HG03064 (cell line): ENCODE results near the gene DYNC1LI2.

ENCODE experiments used
- ATAC-seq: cut with Tn5 transposase; IDR thresholded peaks from one replicate; pipeline ENCODE4 v1.9.1; 2021; ENCODE audit warnings: low read depth; ENCODE audit not compliant: unreplicated experiment

DYNC1LI2 gene

GRCh38 chr16:66740533-66740932 is 10.9 kb downstream of the DYNC1LI2 start:
- ATAC-seq, result no peak

- ATAC-seq, result no peak
These were observed 11.4 kb downstream of the DYNC1LI2 start for GRCh38 chr16:66740010-66740409.

- no peak for ATAC-seq
These were observed 15.5 kb downstream of the DYNC1LI2 start for GRCh38 chr16:66735891-66736290.

GRCh38 chr16:66731101-66731500 is 20.3 kb downstream of the DYNC1LI2 start:
- no peak for ATAC-seq

GRCh38 chr16:66728804-66729203 is 22.6 kb downstream of the DYNC1LI2 start:
- ATAC-seq, result no peak

- ATAC-seq, result no peak
These were observed 23.2 kb downstream of the DYNC1LI2 start for GRCh38 chr16:66728117-66728787.

GRCh38 chr16:66720766-66721165 is 30.6 kb downstream of the DYNC1LI2 start:
- ATAC-seq, result no peak

GRCh38 chr16:66719246-66719645 is 32.2 kb downstream of the DYNC1LI2 start:
- ATAC-seq, result no peak

- ATAC-seq, result no peak
These were observed 33.6 kb downstream of the DYNC1LI2 start for GRCh38 chr16:66717776-66718175.

- ATAC-seq, result no peak
These were observed 34.2 kb downstream of the DYNC1LI2 start for GRCh38 chr16:66717112-66717675.

GRCh38 chr16:66714654-66715307 is 36.6 kb downstream of the DYNC1LI2 start:
- ATAC-seq, result no peak

- ATAC-seq, result no peak
These were observed 37.3 kb downstream of the DYNC1LI2 start for GRCh38 chr16:66714062-66714461.

- no peak for ATAC-seq
These were observed 38.3 kb downstream of the DYNC1LI2 start for GRCh38 chr16:66713076-66713475.

GRCh38 chr16:66712512-66712911 is 38.9 kb downstream of the DYNC1LI2 start:
- no peak for ATAC-seq

- ATAC-seq, result no peak
These were observed 39.8 kb downstream of the DYNC1LI2 start for GRCh38 chr16:66711581-66711980.

GRCh38 chr16:66706506-66706880 is 44.9 kb downstream of the DYNC1LI2 start:
- ATAC-seq, result no peak

- no peak for ATAC-seq
These were observed 45.5 kb downstream of the DYNC1LI2 start for GRCh38 chr16:66705790-66706505.

GRCh38 chr16:66703406-66704215 is 47.8 kb downstream of the DYNC1LI2 start:
- no peak for ATAC-seq

GRCh38 chr16:66701516-66701915 is 49.9 kb downstream of the DYNC1LI2 start:
- no peak for ATAC-seq

GRCh38 chr16:66701026-66701425 is 50.4 kb downstream of the DYNC1LI2 start:
- no peak for ATAC-seq

- no peak for ATAC-seq
These were observed 51.5 kb downstream of the DYNC1LI2 start for GRCh38 chr16:66699898-66700297.
